Measurements from ENCODE around the gene TLE1.
A peak's percentile ranks its signal among the peaks of the same experiment; 100 is the strongest.
"Not testable (repeated sequence)": the region's sequence is repeated elsewhere in the genome, so short reads cannot be mapped to it uniquely, and the experiment has no call there.

The TLE1 gene

GRCh38 chr9:81689343-81690175 is at the start of gene TLE1:
TSS of gene TLE1 (minus strand) at chr9:81689547. CDS start at chr9:81688240, 1,307 bp downstream.
- in situ Hi-C loops (cut with HindIII; ENCODE audit: low pct_unique_long_range_greater_than_20kb, low sequenced_read_pairs) = no loop called here
- DNase-seq (ENCODE audit: low read depth in 1 of 2, low spot score in 1 of 2) = peak; percentile 97 to 99
- no peak for TF ChIP-seq JUND (IDR thresholded peaks at IDR 0.05; ENCODE audit: low read depth)

- no peak for TF ChIP-seq JUND (IDR thresholded peaks at IDR 0.05; ENCODE audit: low read depth)
- in situ Hi-C loops (cut with HindIII; ENCODE audit: low pct_unique_long_range_greater_than_20kb, low sequenced_read_pairs) = no loop called here
- DNase-seq (ENCODE audit: low read depth in 1 of 2, low spot score in 1 of 2) = peak in 1 of 2 experiments; percentile 29
These were observed 48.6 kb upstream of the TLE1 start for GRCh38 chr9:81737871-81738507.

DNA sequence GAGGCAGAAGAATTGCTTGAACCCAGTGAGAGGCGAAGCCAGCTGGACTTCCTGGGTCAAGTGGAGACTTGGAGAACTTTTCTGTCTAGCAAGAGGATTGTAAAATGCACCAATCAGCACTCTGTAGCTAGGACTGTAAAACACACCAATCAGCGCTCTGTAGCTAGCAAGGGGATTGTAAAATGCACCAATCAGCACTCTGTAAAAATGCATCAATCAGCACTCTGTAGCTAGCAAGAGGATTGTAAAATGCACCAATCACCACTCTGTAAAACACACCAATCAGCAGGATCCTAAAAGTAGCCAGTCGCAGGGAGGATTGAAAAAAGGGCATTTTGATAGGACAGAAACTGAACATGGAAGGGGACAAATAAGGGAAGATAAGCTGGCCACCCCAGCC is 41.2 kb upstream of the TLE1 start:
- DNase-seq (ENCODE audit: low read depth in 1 of 2, low spot score in 1 of 2); in situ Hi-C loops (cut with HindIII; ENCODE audit: low pct_unique_long_range_greater_than_20kb, low sequenced_read_pairs): not testable (repeated sequence)

DNA sequence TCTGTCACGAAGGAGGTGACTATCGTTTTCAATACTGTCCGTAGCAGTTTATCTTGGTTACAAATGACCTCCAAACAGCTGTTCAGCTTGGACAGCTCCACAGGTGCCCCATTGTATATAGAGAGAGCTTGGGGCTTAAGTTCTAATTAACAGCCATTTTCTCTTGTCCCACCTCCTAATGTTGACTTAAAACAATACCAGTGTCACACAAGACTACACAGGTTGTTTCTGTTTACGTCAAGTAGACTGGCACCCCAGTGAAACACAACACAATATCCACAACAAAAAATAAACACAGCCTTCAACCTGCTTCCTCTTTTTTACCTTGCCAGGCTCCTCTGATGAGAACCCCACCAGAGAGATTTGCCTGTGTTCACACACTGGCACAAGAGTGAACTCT is 39.8 kb upstream of the TLE1 start:
- in situ Hi-C loops (cut with HindIII; ENCODE audit: low pct_unique_long_range_greater_than_20kb, low sequenced_read_pairs) = no loop called here
- TF ChIP-seq JUND (IDR thresholded peaks at IDR 0.05; ENCODE audit: low read depth) = no peak
- no peak for DNase-seq (ENCODE audit: low read depth in 1 of 2, low spot score in 1 of 2)

DNA sequence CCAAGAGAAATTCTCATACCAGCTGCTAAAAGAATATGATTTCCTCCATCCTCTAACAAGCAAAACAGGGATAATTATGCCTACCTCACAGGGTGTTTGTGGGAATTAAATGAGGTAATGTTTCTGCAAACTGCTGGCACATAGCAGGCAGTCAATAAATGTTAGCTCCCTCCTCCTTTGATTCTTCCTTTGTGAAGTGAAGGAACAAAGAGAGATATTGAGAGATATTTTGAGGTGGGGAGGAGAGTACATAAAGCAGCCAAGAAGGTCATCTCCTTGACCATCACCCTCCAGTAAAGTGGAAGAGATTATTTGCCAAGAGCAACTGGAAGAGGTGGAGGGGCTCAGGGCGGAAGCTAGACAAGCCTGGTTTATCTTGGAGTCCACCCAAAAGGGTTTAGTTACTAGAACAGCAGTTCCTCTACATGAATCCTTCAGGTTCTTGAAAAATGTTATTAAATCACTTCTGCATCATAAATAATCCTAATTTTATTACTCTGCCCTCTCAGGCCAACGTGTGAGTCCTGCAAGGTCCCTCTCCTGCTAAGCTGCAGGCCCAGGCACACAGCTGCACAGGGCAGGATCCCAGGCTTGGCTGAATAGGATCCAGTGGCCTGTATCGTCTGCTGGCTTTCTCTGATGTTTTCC is 35.0 kb upstream of the TLE1 start:
- DNase-seq (ENCODE audit: low read depth in 1 of 2, low spot score in 1 of 2) = no peak
- in situ Hi-C loops (cut with HindIII; ENCODE audit: low pct_unique_long_range_greater_than_20kb, low sequenced_read_pairs) = no loop called here
- TF ChIP-seq JUND (IDR thresholded peaks at IDR 0.05; ENCODE audit: low read depth) = no peak

GRCh38 chr9:81722277-81722676 is 32.9 kb upstream of the TLE1 start:
- no peak for TF ChIP-seq JUND (IDR thresholded peaks at IDR 0.05; ENCODE audit: low read depth)
- in situ Hi-C loops (cut with HindIII; ENCODE audit: low pct_unique_long_range_greater_than_20kb, low sequenced_read_pairs) = no loop called here
- DNase-seq (ENCODE audit: low read depth in 1 of 2, low spot score in 1 of 2) = no peak

- no peak for DNase-seq (ENCODE audit: low read depth in 1 of 2, low spot score in 1 of 2)
- TF ChIP-seq JUND (IDR thresholded peaks at IDR 0.05; ENCODE audit: low read depth) = no peak
- in situ Hi-C loops (cut with HindIII; ENCODE audit: low pct_unique_long_range_greater_than_20kb, low sequenced_read_pairs) = no loop called here
These were observed 31.2 kb upstream of the TLE1 start for GRCh38 chr9:81720450-81721086.

GRCh38 chr9:81719972-81720371 is 30.6 kb upstream of the TLE1 start:
- no peak for TF ChIP-seq JUND (IDR thresholded peaks at IDR 0.05; ENCODE audit: low read depth)
- DNase-seq (ENCODE audit: low read depth in 1 of 2, low spot score in 1 of 2) = no peak
- in situ Hi-C loops (cut with HindIII; ENCODE audit: low pct_unique_long_range_greater_than_20kb, low sequenced_read_pairs) = no loop called here

- in situ Hi-C loops (cut with HindIII; ENCODE audit: low pct_unique_long_range_greater_than_20kb, low sequenced_read_pairs) = no loop called here
- no peak for TF ChIP-seq JUND (IDR thresholded peaks at IDR 0.05; ENCODE audit: low read depth)
- no peak for DNase-seq (ENCODE audit: low read depth in 1 of 2, low spot score in 1 of 2)
These were observed 28.9 kb upstream of the TLE1 start for GRCh38 chr9:81718244-81718643.

DNA sequence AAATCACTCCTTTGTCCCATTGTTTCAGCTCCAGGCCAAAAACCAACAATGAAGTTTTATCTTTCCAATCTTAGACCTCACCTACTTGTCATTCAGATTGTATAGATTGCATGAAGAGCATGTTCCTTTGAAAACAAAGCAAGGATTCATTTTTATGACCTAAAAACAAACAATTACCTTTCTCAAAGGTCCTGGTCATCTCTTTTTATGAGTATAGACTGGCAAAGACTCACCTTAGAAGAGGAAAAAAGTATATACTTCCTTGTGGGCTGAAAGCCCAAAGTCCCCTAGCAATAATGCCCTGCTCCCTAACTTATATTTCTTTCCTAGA is 28.4 kb upstream of the TLE1 start:
- in situ Hi-C loops (cut with HindIII; ENCODE audit: low pct_unique_long_range_greater_than_20kb, low sequenced_read_pairs) = no loop called here
- DNase-seq (ENCODE audit: low read depth in 1 of 2, low spot score in 1 of 2) = peak in 1 of 2 experiments; percentile 61
- no peak for TF ChIP-seq JUND (IDR thresholded peaks at IDR 0.05; ENCODE audit: low read depth)

DNA sequence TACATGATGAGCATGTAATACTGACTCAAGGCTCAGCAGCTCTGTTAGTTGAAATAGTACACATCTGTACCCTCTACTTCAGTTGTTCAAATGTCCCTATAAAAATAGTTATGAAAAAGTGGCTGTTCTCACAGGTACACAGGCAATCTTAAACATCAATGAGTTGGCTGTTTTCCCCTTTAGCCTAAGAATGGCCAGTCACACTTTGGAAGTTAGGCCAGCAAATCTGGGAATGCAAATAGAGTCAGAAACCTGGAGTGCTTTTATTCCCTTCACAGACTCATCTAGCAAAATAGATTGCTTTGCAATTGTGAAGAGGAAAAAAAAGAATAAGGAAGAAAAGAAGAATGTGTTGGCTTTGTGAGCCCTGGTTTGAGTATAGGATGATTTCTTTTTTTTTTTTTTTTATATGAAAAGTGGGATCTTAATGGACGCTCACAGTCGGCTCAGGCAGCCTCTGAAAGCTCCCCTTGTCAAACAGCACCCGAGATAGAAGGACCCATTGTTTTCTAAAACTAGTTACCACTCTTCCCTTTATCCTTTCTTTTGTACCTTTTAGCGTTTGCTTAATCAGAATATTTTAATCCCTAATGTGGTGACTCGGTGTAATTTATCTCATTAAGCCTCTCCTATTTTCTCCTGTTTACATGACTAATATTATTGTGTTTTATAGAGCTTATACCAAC is 27.9 kb upstream of the TLE1 start:
- in situ Hi-C loops (cut with HindIII; ENCODE audit: low pct_unique_long_range_greater_than_20kb, low sequenced_read_pairs) = no loop called here
- DNase-seq (ENCODE audit: low read depth in 1 of 2, low spot score in 1 of 2) = no peak
- TF ChIP-seq JUND (IDR thresholded peaks at IDR 0.05; ENCODE audit: low read depth) = no peak

- no peak for DNase-seq (ENCODE audit: low read depth in 1 of 2, low spot score in 1 of 2)
- TF ChIP-seq JUND (IDR thresholded peaks at IDR 0.05; ENCODE audit: low read depth) = no peak
- in situ Hi-C loops (cut with HindIII; ENCODE audit: low pct_unique_long_range_greater_than_20kb, low sequenced_read_pairs) = no loop called here
These were observed 27.1 kb upstream of the TLE1 start for GRCh38 chr9:81716409-81716808.
